ENCODE measurements around the gene HK2.

The HK2 gene

GRCh38 chr2:74860521-74860920, 26.6 kb downstream of the HK2 start:
- DNase-seq = no peak

GRCh38 chr2:74861531-74861930, 27.6 kb downstream of the HK2 start:
- no peak for DNase-seq

- DNase-seq = no peak
These were observed 28.4 kb downstream of the HK2 start for GRCh38 chr2:74862020-74862964.

GRCh38 chr2:74863802-74864248, 29.9 kb downstream of the HK2 start:
- DNase-seq = no peak

- DNase-seq = no peak
These were observed 31.1 kb downstream of the HK2 start for GRCh38 chr2:74864728-74865722.

- no peak for DNase-seq
These were observed 32.1 kb downstream of the HK2 start for GRCh38 chr2:74865770-74866674.

- no peak for DNase-seq
These were observed 34.1 kb downstream of the HK2 start for GRCh38 chr2:74867841-74868658.

GRCh38 chr2:74869517-74869916, 35.6 kb downstream of the HK2 start:
- no peak for DNase-seq

GRCh38 chr2:74870951-74871350, 37.0 kb downstream of the HK2 start:
- DNase-seq = no peak

GRCh38 chr2:74871414-74871813, 37.5 kb downstream of the HK2 start:
- no peak for DNase-seq

GRCh38 chr2:74872389-74872836, 38.5 kb downstream of the HK2 start:
- no peak for DNase-seq

- DNase-seq = no peak
These were observed 39.2 kb downstream of the HK2 start for GRCh38 chr2:74873012-74873665.

GRCh38 chr2:74873678-74874640, 40.0 kb downstream of the HK2 start:
- no peak for DNase-seq

- DNase-seq = peak; percentile 72
These were observed 42.4 kb downstream of the HK2 start for GRCh38 chr2:74876081-74876886.

- DNase-seq = no peak
These were observed 43.4 kb downstream of the HK2 start for GRCh38 chr2:74877376-74877775.

- DNase-seq = no peak
These were observed 44.0 kb downstream of the HK2 start for GRCh38 chr2:74877781-74878433.

GRCh38 chr2:74878551-74878950, 44.6 kb downstream of the HK2 start:
- DNase-seq = no peak

Data from midbrain (tissue), 1 donor.